Measurements from ENCODE around the gene SH3RF2.

DNA sequence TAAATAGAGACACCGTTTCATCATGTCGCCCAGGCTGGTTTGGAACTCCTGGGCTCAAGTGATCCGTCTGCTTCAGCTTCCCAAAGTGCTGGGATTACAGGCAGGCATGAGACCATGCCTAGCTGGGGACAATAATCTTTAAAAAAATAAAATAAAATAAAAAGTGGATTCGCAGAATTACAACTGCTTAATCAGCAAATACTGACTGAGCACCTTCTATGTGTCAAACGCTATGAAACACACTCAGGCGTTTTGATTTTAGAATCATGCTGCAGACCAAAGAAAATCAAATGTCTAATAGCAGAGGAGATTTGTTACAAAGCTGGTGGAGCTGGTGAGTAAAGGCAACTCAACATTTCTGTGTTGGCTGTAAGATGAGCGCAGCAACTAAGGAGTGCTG is 22.7 kb upstream of the SH3RF2 start:
- no peak for TF ChIP-seq GATA3 (IDR thresholded peaks at IDR 0.05; ENCODE audit: low read depth, low read length)
- no peak for TF ChIP-seq GATA2 (IDR thresholded peaks at IDR 0.05; ENCODE audit: low read depth, low read length)
